OCI-LY3 (cell line): ENCODE measurements around the gene NNT.

Source experiments
- CTCF ChIP-seq: fragments of 200-600, 300-600 bp; sonication (generic); IDR thresholded peaks from 2 replicates; pipeline ENCODE4 v1.5.1; 2014; ENCODE audit warnings: antibody characterized with exemption, low read length, low read depth
- EZH2phosphoT487 ChIP-seq: fragments of 200-600 bp; shearing (Covaris generic); IDR thresholded peaks from 2 replicates; pipeline ENCODE4 v1.6.1; 2018; ENCODE audit warnings: antibody characterized with exemption, mixed run types, low read depth

GRCh38 chr5:43553381-43553780 is 49.6 kb upstream of the NNT start:
- TF ChIP-seq CTCF (no peak), EZH2phosphoT487 (no peak)
